HepG2 (cell line): ENCODE measurements around the gene TIMM8B. TPM values are rescaled to one million over a fixed set of nuclear protein-coding genes. Genes with fewer than 3 reads are reported as not detected.
A peak's percentile ranks its signal among the peaks of the same experiment; 100 is the strongest.

Experiments
- DDIT3 ChIP-seq: sonication (generic); formaldehyde crosslinking; IDR thresholded peaks from 2 replicates; pipeline ENCODE4 v1.4.0; 2020; ENCODE audit warnings: mild to moderate bottlenecking, missing genetic modification reagents
- HIVEP1 ChIP-seq: sonication (generic); formaldehyde crosslinking; IDR thresholded peaks from 2 replicates; pipeline ENCODE4 v1.4.0; 2020; ENCODE audit warnings: mild to moderate bottlenecking, missing genetic modification reagents
- MEIS2 ChIP-seq: sonication (generic); formaldehyde crosslinking; IDR thresholded peaks from 2 replicates; pipeline ENCODE4 v1.9.0; 2021; ENCODE audit warnings: mild to moderate bottlenecking, missing genetic modification reagents
- MIER3 ChIP-seq: IDR thresholded peaks from 2 replicates; pipeline ENCODE4 v1.6.1; 2016; ENCODE audit warnings: missing compliant biosample characterization, borderline replicate concordance
- MNT ChIP-seq: fragments of 450-650 bp; IDR thresholded peaks from 2 replicates; pipeline ENCODE4 v1.6.1; 2016
- MYNN ChIP-seq: sonication (generic); formaldehyde crosslinking; IDR thresholded peaks from 2 replicates; pipeline ENCODE4 v1.4.0; 2020; ENCODE audit warnings: mild to moderate bottlenecking, low read depth, missing genetic modification reagents
- NCOR1 ChIP-seq: fragments of 200-600 bp; sonication (generic); IDR thresholded peaks from 2 replicates; pipeline ENCODE4 v1.7.0; 2017; ENCODE audit warnings: antibody characterized with exemption, low read length, borderline replicate concordance
- NR0B2 ChIP-seq: sonication (generic); formaldehyde crosslinking; IDR thresholded peaks from 2 replicates; pipeline ENCODE4 v1.4.0; 2020; ENCODE audit warnings: mild to moderate bottlenecking, missing genetic modification reagents
- PCBP2 ChIP-seq: fragments of 200-400 bp; formaldehyde crosslinking; optimal IDR thresholded peaks from 2 replicates; pipeline ENCODE3; 2018; ENCODE audit warnings: low read length, low read depth; ENCODE audit not compliant: poor library complexity, severe bottlenecking
- SCMH1 ChIP-seq: sonication (generic); formaldehyde crosslinking; IDR thresholded peaks from 2 replicates; pipeline ENCODE4 v1.9.0; 2021; ENCODE audit warnings: missing genetic modification reagents, mild to moderate bottlenecking, borderline replicate concordance
- SIX1 ChIP-seq: sonication (generic); formaldehyde crosslinking; IDR thresholded peaks from 2 replicates; pipeline ENCODE4 v1.4.0; 2020; ENCODE audit warnings: missing genetic modification reagents, borderline replicate concordance
- SSRP1 ChIP-seq: IDR thresholded peaks from 2 replicates; pipeline ENCODE4 v1.6.1; 2016; ENCODE audit warnings: control low read depth
- TAF1 ChIP-seq: sonication (generic); formaldehyde crosslinking; IDR thresholded peaks from 2 replicates; pipeline ENCODE4 v1.4.0; 2020; ENCODE audit warnings: missing genetic modification reagents
- ZBTB38 ChIP-seq: sonication (generic); formaldehyde crosslinking; IDR thresholded peaks from 2 replicates; pipeline ENCODE4 v1.5.1; 2020; ENCODE audit warnings: mild to moderate bottlenecking, missing genetic modification reagents
- ZIK1 ChIP-seq: sonication (generic); formaldehyde crosslinking; IDR thresholded peaks from 2 replicates; pipeline ENCODE4 v1.5.0; 2020; ENCODE audit warnings: mild to moderate bottlenecking, low read depth, missing genetic modification reagents, borderline replicate concordance
- ZMAT5 ChIP-seq: sonication (generic); formaldehyde crosslinking; IDR thresholded peaks from 2 replicates; pipeline ENCODE4 v1.5.0; 2020; ENCODE audit warnings: mild to moderate bottlenecking, low read depth, missing genetic modification reagents, borderline replicate concordance
- ZNF138 ChIP-seq: sonication (generic); formaldehyde crosslinking; IDR thresholded peaks from 2 replicates; pipeline ENCODE4 v1.5.0; 2020; ENCODE audit warnings: mild to moderate bottlenecking, low read depth, missing genetic modification reagents
- ZNF18 ChIP-seq: sonication (generic); formaldehyde crosslinking; IDR thresholded peaks from 2 replicates; pipeline ENCODE4 v1.8.0; 2022; ENCODE audit warnings: mild to moderate bottlenecking, missing genetic modification reagents; ENCODE audit not compliant: insufficient replicate concordance
- ZNF274 ChIP-seq: sonication (generic); formaldehyde crosslinking; IDR thresholded peaks from 2 replicates; pipeline ENCODE4 v1.5.1; 2020; ENCODE audit warnings: mild to moderate bottlenecking, missing genetic modification reagents
- ZNF567 ChIP-seq: sonication (generic); formaldehyde crosslinking; IDR thresholded peaks from 2 replicates; pipeline ENCODE4 v1.8.1; 2023; ENCODE audit warnings: mild to moderate bottlenecking, missing genetic modification reagents, borderline replicate concordance
- ZNF569 ChIP-seq: sonication (generic); formaldehyde crosslinking; IDR thresholded peaks from 2 replicates; pipeline ENCODE4 v1.5.0; 2020; ENCODE audit warnings: mild to moderate bottlenecking, missing genetic modification reagents, moderate library complexity, borderline replicate concordance
- ZNF589 ChIP-seq: sonication (generic); formaldehyde crosslinking; conservative IDR thresholded peaks from 2 replicates; pipeline ENCODE4 v1.8.0; 2022; ENCODE audit warnings: mild to moderate bottlenecking, moderate library complexity, missing genetic modification reagents
- ZNF747 ChIP-seq: sonication (generic); formaldehyde crosslinking; IDR thresholded peaks from 2 replicates; pipeline ENCODE4 v1.8.1; 2023; ENCODE audit warnings: missing genetic modification reagents, mild to moderate bottlenecking, borderline replicate concordance
- ZNF839 ChIP-seq: sonication (generic); formaldehyde crosslinking; IDR thresholded peaks from 2 replicates; pipeline ENCODE4 v1.4.0; 2020; ENCODE audit warnings: missing genetic modification reagents, mild to moderate bottlenecking, borderline replicate concordance
- ZNF850 ChIP-seq: sonication (generic); formaldehyde crosslinking; conservative IDR thresholded peaks from 2 replicates; pipeline ENCODE4 v1.9.0; 2021; ENCODE audit warnings: mild to moderate bottlenecking, missing genetic modification reagents
- polyA plus RNA-seq, 8 experiments: library from polyadenylated mRNA; depleted of rRNA in 3 of 8; stranded (reverse) in 7 of 8; unstranded in 1 of 8; fragments of >200 nt; fragmentation: Illumina TruSeq in 4 of 8; extraction: Trizol in 4 of 8; gene quantifications; 2 replicates each; pipeline versions ENCODE4 v1.2.1 to v1.2.3, GENCODE V29; 2011 to 2016; ENCODE audit warnings: low read depth in 4 of 8, missing spikeins in 1 of 8, mixed read lengths in 1 of 8; ENCODE audit not compliant: insufficient read depth in 1 of 8
- total RNA-seq, 5 experiments: library from RNA; depleted of rRNA; stranded (reverse); fragments of >200 nt; fragmentation: Illumina TruSeq; extraction: Trizol; gene quantifications; 2 replicates each; pipeline ENCODE4 v1.2.3, GENCODE V29; 2016; ENCODE audit warnings: low read depth in 1 of 5

Gene TIMM8B
- total and polyA plus RNA-seq, 2 of the 13 experiments (the other 11 are each of a cell fraction or from before 2014, with no cell fraction given): 84.5 to 98.3 TPM

GRCh38 chr11:112073941-112074811 is 12.4 kb downstream of the TIMM8B start, which contains the start of the genes NKAPD1 and PIH1D2 (continued):
- TF ChIP-seq ZNF839 (CRISPR knock-in tag): no peak
- no peak for TF ChIP-seq ZMAT5 (CRISPR knock-in tag)
- no peak for TF ChIP-seq SCMH1
- no peak for TF ChIP-seq ZIK1 (CRISPR knock-in tag)
- peak; percentile 57 for TF ChIP-seq PCBP2
- TF ChIP-seq SSRP1 (CRISPR knock-in tag): no peak
- TF ChIP-seq MEIS2: 0 out of 2 replicates have a peak, but pooled peaks have one; percentile 14
- TF ChIP-seq HIVEP1: no peak
- peak; percentile 72 for TF ChIP-seq TAF1 (CRISPR knock-in tag)
- no peak for TF ChIP-seq ZNF567
- no peak for TF ChIP-seq SIX1 (CRISPR knock-in tag)
- no peak for TF ChIP-seq ZNF589
- no peak for TF ChIP-seq ZNF850 (CRISPR knock-in tag)
- TF ChIP-seq MYNN (CRISPR knock-in tag): peak; percentile 20; the same call in 1 of the 2 replicates
- TF ChIP-seq ZNF18 (CRISPR knock-in tag): no peak
- TF ChIP-seq ZBTB38 (CRISPR knock-in tag): no peak
- no peak for TF ChIP-seq DDIT3 (CRISPR knock-in tag)
- TF ChIP-seq MIER3 (CRISPR knock-in tag): no peak
- TF ChIP-seq ZNF138 (CRISPR knock-in tag): no peak
- peak; percentile 59 for TF ChIP-seq MNT
- peak; percentile 43; the same call in 1 of the 2 replicates for TF ChIP-seq ZNF274 (CRISPR knock-in tag)
- TF ChIP-seq ZNF569 (CRISPR knock-in tag): no peak
- TF ChIP-seq NCOR1: peak; percentile 64; the same call in 1 of the 2 replicates
- TF ChIP-seq ZNF747: 0 out of 2 replicates have a peak, but pooled peaks have one; percentile 48
- TF ChIP-seq NR0B2 (CRISPR knock-in tag): 0 out of 2 replicates have a peak, but pooled peaks have one; percentile 24
